HG03159 (cell line): ENCODE measurements around the gene KCNQ2.
"Not testable (repeated sequence)": the region's sequence is repeated elsewhere in the genome, so short reads cannot be mapped to it uniquely, and the experiment has no call there.

Experiments used
- ATAC-seq: cut with Tn5 transposase; IDR thresholded peaks from one replicate; pipeline ENCODE4 v1.9.1; 2021; ENCODE audit warnings: mild to moderate bottlenecking, moderate library complexity; ENCODE audit not compliant: unreplicated experiment

KCNQ2 gene

GRCh38 chr20:63394069-63394919 is 78.2 kb downstream of the KCNQ2 start:
- no peak for ATAC-seq

GRCh38 chr20:63393566-63393965 is 78.9 kb downstream of the KCNQ2 start:
- no peak for ATAC-seq

- ATAC-seq: no peak
Measured at GRCh38 chr20:63392465-63393365, 79.7 kb downstream of the KCNQ2 start.

GRCh38 chr20:63387917-63388316 is 84.5 kb downstream of the KCNQ2 start:
- no peak for ATAC-seq

GRCh38 chr20:63387393-63387792 is 85.1 kb downstream of the KCNQ2 start:
- no peak for ATAC-seq

- ATAC-seq: no peak
Measured at GRCh38 chr20:63386491-63386890, 86.0 kb downstream of the KCNQ2 start.

- no peak for ATAC-seq
Measured at GRCh38 chr20:63385819-63386218, 86.6 kb downstream of the KCNQ2 start.

- no peak for ATAC-seq
Measured at GRCh38 chr20:63384336-63384735, 88.1 kb downstream of the KCNQ2 start.

GRCh38 chr20:63383556-63383955 is 88.9 kb downstream of the KCNQ2 start:
- no peak for ATAC-seq

- no peak for ATAC-seq
Measured at GRCh38 chr20:63382551-63383300, 89.7 kb downstream of the KCNQ2 start.

GRCh38 chr20:63381781-63382431 is 90.5 kb downstream of the KCNQ2 start:
- no peak for ATAC-seq

- no peak for ATAC-seq
Measured at GRCh38 chr20:63380346-63380870, 92.0 kb downstream of the KCNQ2 start.

- not testable (repeated sequence) for ATAC-seq
Measured at GRCh38 chr20:63379872-63380271, 92.6 kb downstream of the KCNQ2 start.

GRCh38 chr20:63379296-63379695 is 93.2 kb downstream of the KCNQ2 start:
- ATAC-seq: no peak

- ATAC-seq: no peak
Measured at GRCh38 chr20:63378626-63379025, 93.8 kb downstream of the KCNQ2 start.

GRCh38 chr20:63377951-63378381 is 94.5 kb downstream of the KCNQ2 start:
- ATAC-seq: no peak

GRCh38 chr20:63377256-63377941 is 95.1 kb downstream of the KCNQ2 start:
- no peak for ATAC-seq

- no peak for ATAC-seq
Measured at GRCh38 chr20:63376283-63377250, 95.9 kb downstream of the KCNQ2 start.

- ATAC-seq: no peak
Measured at GRCh38 chr20:63375438-63375837, 97.0 kb downstream of the KCNQ2 start.
